Islet of Langerhans (tissue), 1 donor: ENCODE measurements around the gene ANTXRL.
"Not testable (repeated sequence)": the region's sequence is repeated elsewhere in the genome, so short reads cannot be mapped to it uniquely, and the experiment has no call there.

Experiments used
- FAIRE-seq: peaks from one replicate; lab custom pipeline; 2011; peaks lifted over from hg19 to GRCh38; lab: Jason Lieb, UNC

ANTXRL gene

DNA sequence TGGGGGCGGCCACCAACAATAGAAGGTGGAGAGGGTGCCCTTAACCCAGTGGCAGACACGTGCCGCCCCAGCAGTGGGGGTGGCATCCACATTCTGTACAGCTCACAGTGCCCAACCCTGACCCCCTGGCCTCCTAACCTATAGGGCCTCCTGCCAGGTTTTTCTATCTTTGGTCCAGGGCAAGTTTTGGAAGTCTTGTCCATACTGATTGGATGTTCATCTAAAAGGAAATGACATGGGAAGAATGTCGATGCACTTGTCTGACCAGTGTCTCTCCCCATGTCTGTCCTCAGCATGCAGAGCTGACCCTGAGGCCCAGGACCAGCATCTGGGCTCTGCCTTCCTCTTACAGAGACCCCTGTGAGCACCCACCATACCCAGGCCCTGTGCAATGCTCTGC, 32.3 kb upstream of the ANTXRL start:
- no peak for FAIRE-seq

DNA sequence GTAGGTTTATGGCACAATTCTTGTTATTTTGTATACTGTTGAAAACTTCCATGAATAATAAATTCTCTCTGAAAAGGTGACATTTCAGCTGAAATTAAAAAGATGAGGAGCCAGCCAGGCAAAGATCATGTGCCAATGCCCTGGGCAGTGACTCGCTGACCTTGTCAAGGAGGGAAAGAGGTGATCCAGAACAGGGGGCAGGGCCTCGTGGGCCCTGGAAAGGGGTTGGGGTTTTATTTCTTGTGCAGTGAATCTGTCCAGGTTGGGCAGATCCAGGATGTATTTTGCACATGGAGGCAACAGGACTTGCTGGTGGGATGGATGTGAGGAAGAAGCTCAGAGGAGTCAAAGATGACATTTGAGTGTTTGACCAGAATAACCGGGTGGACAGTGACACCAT, 31.6 kb upstream of the ANTXRL start:
- FAIRE-seq: not testable (repeated sequence)

DNA sequence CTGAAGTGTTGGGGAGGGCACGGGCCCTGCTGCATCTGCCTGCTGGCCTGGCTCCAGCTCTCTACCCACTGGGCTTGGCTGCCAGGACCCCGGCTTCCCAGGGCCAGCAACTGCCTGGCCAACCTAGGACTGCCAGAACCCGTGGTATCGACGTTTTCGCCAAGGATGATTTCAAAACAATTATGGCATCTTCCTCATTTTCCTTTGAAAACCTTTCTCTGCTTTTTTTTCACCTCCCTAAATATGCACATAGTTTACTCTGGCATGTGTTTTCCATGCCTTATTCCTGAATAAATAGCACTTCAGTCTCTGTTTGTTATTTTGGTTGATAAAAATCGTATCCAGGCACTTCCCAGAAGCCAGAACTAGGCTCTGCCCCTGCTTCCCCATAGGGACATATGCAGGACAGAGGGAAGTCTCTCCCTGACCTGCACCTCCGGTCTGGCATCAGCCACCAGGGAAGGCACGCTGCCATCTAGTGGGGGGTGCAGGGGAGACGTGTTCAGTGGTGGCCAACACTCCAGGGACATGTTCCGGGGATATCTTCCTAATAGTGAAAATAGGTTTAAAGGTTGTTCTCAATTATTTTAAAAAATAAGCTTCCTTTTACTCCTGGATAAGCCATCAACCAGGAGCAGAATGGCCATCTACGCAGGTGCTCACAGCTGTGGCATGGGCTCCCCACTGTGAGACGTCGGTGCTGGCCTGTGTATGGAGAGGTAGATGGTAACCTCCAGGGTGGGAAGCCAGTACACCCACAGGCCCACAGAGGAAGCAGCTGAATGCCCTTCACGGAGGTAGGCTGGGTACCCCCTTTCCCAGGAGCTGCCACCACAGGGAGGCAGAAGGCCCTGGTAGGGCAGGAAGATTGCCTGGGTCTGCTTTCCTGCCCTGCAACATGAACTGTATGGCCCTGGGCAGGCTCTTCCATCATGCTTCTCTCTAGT, 30.7 kb upstream of the ANTXRL start:
- FAIRE-seq: no peak

DNA sequence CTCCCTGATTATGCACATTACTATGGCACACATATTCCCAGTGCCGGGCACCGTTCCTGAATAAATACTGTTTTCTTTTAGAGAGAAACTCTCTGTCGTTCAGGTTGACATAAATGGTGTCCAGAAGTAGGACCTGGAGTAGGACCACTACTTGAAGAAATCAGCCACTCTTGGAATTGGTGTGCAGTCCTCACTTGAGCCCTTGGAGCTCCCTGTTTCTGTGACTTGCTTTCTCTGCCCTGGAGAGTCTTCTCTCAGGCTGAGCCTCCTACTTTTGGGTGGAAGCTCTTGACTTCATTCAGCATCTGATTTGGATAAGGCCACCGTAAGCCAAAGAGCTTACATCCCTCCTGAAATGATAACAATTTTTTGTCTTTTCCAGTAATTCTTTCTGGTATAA, 29.7 kb upstream of the ANTXRL start:
- FAIRE-seq: no peak

DNA sequence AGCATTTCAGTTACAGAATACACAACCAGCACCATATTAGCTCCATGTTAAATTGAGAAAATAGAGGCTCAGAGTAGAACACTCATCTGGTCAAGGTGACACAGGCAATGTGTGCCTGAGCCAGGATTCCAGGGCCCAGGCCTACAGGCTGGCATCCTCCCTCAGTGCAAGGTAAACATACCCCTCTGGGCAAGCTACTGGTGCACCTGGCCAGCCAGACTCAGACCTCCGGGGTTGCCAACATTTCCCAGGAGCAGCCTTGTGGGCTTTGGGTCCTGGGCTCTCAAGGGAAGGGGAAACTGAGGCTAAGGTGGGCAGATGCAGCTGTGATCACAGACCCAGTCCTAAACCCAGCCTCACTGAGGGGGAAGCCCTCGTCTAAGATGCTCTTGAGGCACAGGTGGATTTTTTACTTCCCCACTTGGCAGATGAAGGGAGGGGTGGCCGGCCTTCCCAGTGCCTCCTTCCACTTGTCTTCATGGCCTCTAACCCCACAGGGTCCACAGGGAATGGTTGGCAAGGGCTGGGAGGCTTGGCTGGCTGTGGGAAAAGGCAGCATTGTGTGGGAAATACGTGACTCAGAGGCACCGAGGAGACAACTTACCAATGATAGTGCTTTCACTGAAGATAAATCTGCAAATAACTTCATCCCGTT, 23.8 kb upstream of the ANTXRL start:
- not testable (repeated sequence) for FAIRE-seq

DNA sequence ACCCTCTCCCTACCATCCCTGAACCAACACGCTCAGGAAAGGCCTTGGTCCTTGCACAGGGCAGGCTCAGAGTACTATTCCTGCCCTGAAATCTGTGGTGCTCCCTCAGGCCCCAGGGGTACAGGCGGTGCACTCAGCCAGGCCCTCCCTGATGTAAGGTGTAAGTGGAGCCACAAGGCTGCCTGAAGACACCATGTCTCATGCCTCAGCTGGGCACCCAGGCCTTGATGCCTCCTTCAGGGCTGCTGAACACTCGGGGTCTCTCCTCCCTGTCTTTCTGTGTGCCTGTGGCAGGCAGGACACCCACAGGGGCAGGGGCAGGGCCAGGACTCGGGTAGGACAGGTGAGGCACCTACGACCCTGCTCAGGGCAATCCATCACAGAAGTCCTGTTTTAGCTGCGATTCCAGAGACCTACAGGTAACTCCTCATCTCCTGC, 22.9 kb upstream of the ANTXRL start:
- no peak for FAIRE-seq

DNA sequence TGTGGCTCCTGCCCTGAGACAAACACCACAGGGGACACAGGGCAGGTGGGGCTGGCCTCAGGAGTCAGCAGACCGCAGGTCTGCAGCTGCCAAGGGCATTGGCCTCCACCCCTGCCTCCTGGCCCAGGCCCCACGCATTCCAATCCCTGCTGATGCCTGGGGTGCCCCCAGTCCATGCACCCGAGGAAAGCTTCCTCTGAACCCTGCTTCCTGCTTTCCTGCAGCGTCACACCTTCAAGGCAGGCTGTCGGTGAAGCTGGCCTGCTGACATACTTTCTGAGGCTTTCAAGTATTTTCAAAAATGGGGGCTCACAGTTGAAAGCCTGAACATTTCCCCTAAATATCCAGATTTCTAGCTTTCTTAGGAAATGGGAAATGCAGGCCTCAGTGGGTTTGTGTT, 22.5 kb upstream of the ANTXRL start:
- no peak for FAIRE-seq

DNA sequence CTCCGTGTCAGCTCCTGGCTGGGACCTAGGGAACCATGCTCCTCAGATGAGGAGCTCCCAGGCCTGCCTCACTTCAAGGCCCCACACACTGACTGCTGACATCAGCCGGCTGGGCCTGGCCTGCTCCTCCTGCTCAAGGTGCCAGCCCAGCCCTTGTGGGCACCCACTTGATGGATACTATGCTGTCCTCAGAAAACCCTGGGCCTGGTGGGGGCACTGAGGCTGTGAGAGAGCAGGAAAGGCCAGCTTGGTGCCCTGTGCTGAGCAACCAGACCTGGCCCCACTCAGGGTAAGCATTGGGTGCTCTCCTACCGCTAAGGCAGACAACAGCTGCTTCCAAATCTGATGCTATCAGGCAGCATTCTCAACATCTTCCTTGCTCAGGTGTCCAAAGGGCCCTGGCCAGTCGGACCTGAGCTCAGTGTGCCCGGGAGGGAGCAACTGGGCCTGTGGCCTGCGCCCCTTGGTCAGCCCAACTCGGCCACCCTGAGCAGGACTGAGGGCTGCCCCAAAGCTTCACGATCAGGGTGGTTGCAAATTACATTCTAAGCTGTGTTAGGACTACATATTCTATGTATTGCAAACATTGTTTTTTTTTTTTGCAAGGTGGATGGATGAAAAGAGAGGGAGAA, 21.9 kb upstream of the ANTXRL start:
- FAIRE-seq: no peak

DNA sequence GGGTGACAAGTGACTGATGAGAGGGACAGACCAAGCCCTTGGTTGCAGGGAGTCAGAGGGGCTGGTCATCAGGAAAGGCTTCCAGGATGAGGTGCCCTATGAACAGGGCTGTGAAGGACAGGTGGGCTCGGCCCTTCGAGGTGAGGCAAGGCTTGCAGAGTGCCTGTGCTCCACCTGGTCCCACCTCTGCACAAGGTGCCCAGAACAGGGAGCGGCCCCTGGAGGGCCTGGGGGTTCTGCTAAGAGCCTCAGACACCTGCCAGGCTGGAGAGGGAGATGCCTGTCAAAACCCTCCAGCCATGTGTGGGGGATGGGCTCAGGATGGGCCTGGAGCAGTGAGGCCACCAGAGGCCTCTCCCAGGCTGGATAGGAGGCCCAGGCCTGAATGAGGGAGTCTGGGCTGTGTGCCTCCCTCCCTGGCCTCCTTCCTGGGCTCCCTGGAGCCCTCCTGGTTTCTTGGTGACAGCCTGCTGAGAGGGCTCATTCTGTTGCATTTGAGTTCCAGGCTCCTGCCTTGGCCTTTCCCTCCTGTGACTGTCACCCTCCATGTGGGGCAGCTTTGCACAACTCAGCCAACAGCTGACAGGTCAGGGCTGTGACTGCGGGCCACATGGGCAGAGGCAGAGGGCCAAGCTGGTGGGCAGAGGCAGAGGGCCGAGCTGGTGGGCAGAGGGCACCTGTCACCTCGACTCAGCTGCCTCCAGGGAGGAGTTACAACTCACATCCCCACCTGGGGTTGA, 21.1 kb upstream of the ANTXRL start:
- FAIRE-seq: not testable (repeated sequence)

DNA sequence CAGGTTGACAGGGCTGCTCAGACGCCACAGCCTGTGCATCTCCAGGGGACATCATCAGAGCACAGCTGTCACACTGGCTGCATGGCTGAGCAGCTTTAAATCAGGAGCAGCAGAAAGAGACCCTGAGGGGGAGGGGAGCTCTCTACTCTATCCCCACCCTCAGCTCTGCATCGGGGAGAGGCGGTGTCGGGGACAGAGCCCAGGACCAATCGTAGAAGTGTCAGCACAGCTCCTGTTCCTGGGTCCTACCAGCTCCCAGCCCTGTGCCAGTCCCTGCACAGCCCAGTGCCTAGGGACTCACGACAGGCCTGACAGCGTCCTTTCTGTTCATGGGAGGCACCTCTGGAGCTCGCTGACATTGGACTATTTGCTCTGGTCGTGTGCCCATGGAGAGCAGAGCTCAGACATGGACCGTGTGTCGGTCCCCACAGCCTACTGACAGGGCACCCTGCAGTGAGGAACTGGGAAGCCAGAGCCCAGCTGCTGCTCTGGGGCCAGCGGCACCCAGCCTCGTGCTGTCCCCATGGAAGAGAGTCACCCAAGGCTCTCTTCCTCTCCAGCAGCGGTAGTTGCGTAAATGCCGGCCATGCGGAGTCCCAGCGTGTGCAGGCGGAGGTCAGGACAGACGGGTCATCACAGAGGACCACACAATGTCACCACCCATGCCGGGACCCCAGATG, 20.4 kb upstream of the ANTXRL start:
- FAIRE-seq: no peak

DNA sequence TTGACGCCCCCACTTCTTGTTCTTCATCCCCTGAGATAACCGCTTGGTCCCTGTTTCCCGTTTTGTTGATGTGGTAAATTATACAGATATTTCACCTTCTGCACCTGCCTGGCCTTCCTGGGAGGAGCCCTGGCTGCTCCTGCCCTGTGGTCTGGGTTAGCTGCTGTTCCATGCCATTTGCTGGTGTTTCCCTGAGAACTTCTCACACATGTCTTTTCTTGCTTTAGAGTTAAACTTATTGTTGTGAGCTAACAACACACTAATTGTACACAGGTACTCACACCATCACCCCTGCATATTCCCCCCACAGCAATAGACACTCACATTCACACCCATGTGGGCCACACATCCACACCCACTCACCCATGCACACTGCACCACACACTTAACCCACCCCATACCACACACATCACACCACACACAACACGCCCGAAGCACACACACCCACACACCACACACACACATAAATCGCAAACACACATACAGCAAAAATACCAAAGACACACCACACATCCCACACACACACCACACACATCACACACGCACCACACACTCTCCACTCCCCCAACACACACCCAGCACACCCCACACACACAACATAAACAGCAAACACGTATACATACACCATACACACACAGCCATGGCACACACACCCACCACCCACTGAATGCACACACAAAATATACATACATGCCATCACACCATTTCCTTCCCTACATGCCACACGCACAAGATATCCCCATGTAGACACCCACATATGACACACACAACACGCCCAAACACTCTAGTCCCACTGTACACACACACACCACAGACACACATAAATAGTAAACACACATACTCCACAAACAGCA, 19.4 kb upstream of the ANTXRL start:
- FAIRE-seq: no peak

DNA sequence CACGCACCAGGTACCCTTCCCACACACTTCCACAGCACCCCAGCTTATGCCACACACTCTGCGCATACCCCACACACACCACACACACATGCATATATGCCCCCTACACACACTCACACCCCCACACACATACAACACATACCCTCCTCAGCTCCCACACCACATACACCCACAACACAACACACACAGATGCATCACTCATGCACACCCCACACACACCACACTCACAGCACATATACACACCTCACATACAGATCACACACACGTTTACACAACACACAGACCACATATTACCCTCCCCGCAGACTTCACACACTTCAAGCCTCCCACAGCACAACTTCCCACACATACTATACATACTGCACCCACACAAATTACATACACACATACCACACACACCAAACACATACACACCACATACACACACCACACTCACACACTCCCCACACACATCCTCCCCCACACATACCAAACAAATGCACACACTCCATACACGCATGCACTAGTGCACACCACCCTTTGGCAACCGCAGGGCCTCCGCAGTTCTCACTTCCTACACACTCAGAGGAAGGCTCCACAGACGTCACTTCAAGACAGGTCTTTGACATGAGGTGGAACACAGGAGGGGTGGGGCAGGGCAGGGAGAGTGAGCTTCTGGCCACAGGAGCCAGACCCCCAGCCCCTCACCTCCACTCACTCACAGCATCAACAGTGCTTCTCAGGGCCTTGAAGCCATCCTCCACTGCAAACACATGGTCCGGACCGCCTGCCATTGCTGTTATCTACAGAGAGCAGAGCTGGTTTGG, 18.5 kb upstream of the ANTXRL start:
- FAIRE-seq: no peak

DNA sequence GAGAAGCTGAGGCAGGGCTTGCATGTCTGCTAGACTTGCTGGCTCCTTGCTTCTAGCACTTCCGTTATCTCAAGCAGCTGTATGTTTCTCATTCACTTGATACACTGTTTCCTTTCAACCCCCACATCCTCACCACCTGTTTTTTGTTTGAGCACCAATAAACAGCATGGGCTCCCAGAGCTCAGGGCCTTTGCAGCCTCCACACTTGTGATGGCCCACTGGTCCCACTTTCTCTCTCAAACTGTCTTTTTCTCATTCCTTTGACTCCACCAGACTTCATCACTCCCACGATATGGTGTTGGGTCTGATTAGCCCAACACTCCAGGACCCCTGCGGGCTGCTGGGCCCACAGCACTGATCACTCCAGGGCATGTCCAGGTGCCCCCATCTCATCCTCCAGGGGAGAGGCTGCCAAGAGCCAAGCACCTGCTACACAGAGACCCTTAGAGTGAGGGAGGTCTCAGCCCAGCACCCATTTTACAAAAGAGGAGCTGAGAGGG, 17.2 kb upstream of the ANTXRL start:
- FAIRE-seq: not testable (repeated sequence)

DNA sequence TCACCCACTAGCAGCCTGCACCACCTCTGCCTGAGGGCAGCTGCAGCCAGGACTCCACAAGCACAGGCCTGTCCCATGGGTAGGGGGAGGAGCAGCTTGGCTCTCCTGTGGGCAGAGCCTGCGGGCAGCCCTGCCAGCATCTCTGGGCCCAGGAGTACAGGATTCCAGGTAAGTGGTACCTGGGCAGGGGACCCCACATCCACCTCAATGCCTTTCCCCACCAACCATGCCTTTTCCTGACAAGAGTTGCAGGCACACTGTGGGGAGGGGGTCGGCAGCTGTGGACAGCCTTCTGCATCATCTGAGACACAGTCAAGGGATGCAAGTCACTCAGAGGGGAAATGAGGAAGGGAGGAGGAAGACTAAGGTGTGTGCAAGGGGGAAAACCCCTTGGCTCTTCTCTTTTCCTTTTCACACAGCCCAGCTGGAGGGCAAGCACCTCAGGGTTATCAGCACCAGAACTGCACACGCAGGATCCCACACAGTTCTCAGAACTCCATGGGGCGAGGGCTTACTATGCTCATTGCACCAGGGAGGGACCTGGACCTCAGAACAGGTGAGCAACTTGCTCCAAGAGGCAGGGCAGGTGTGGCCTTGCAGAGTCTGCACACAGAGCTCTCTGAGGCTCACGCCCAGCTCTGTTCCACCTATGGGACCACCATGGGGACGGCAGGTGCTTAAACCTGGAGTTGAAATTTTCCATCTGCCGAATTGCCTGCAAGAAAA, 16.5 kb upstream of the ANTXRL start:
- FAIRE-seq: no peak

DNA sequence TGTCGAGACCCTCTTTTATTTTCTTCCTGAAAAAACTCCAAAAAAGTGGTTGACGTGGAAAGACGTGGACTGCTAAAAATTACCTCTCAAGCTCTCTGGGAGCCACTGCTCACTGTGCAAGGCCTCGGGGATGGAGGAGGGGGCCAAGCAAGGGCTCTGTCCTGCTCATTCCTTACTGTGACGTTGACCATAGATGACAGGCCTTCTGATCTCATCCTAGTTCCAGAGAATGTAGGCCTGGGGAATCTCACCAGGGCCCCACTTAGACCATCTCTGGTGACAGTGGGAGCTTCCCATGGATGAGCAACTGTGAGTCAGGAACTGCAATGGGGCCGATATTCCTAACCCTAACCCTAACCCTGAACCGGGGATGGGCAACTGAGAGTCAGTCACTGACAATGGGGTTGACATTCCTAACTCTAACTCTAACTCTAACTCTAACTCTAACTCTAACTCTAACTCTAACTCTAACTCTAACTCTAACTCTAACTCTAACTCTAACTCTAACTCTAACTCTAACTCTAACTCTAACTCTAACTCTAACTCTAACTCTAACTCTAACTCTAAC, 15.8 kb upstream of the ANTXRL start:
- FAIRE-seq: not testable (repeated sequence)

DNA sequence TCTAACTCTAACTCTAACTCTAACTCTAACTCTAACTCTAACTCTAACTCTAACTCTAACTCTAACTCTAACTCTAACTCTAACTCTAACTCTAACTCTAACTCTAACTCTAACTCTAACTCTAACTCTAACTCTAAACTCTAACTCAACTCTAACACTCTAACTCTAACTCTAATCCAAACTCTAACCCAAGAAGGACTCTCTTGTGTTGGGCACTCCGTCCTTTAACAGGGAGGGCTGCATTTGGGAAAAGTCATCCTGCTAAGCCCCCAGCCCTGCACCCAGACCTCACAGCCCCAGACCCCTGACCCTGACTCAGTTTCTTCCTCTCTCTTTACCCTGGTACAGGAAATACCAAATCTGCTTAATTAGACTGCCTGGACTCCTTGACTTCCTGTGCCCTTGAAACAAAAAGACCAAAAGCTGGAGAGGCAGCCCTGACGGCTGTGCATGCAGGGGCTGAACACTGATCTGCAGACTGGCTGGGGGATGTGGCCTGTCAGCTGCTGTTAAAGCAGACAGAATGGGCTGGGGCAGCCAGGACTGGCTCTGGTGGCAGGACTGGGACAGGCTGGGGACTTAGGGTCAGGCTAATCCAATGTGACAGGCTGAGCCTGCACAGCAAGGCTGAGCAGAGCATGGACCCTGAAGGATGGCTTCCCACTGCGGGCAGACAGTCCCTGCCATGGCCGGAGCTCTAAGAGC, 14.8 kb upstream of the ANTXRL start:
- FAIRE-seq: not testable (repeated sequence)

DNA sequence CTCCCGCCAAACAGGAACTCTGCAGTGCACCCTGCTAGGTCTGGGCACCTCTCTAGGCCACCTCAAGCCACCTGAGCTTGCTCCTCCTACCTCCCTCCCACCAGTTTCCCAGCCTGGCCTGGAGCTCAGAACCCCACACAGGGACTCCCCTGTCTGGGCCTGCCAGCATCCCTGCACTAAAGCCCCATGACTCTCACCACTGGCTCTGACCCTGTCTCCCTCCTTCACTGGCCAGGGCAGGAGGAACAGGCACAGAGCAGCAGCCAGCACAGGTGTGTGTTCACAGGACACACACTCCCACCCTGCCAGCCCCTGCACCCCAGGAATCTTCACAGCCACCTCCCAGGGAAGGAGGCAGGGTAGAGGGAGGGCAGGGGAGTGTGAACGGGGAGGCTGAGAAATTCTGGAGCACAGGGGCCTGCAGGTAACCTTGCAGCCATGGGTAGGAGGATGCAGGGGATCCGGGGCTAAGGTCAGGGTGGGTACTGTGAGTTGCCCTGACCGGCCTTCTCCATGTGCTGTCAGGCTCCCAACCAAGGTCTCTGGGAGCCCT, 13.9 kb upstream of the ANTXRL start:
- FAIRE-seq: no peak
